Kidney (tissue), 14 donors: Measurements from ENCODE around the gene ARFGAP3. TPM values are rescaled to one million over a fixed set of nuclear protein-coding genes. Genes with fewer than 3 reads are reported as not detected.
"Not testable (repeated sequence)": the region's sequence is repeated elsewhere in the genome, so short reads cannot be mapped to it uniquely, and the experiment has no call there.

ENCODE experiments used
- DNase-seq, 5 donors: peaks; one replicate each; pipeline ENCODE4 v3.0.0-alpha.2; 2013 to 2020
- FAIRE-seq: peaks from 2 replicates; lab custom pipeline; 2012; peaks lifted over from hg19 to GRCh38; lab: Jason Lieb, UNC
- H3K27ac ChIP-seq, 2 donors: one replicate each; pipeline ENCODE4 v1.7.0; 2013; ENCODE audit warnings: low read depth in 2 of 2, low read length in 2 of 2, inconsistent platforms in 1 of 2
- H3K27me3 ChIP-seq: one replicate; pipeline ENCODE4 v1.7.1; 2013; ENCODE audit warnings: low read length, inconsistent platforms; ENCODE audit not compliant: control insufficient read depth, insufficient read depth
- H3K36me3 ChIP-seq, 3 donors: one replicate each; pipeline versions ENCODE4 v1.7.0 to v1.7.1; 2013; ENCODE audit warnings: low read length in 3 of 3, control low read depth in 1 of 3, inconsistent platforms in 1 of 3; ENCODE audit not compliant: insufficient read depth in 3 of 3, control insufficient read depth in 2 of 3
- H3K4me1 ChIP-seq, 3 donors: one replicate each; pipeline versions ENCODE4 v1.7.0 to v1.7.1; 2013; ENCODE audit warnings: low read length in 3 of 3, inconsistent platforms in 1 of 3, low read depth in 1 of 3; ENCODE audit not compliant: control insufficient read depth in 2 of 3, insufficient read depth in 2 of 3
- H3K4me3 ChIP-seq, 3 donors: one replicate each; pipeline versions ENCODE4 v1.7.0 to v1.8.1; 2013; ENCODE audit warnings: low read length in 3 of 3, control low read depth in 1 of 3, inconsistent platforms in 1 of 3
- H3K9ac ChIP-seq, 3 donors: one replicate each; pipeline versions ENCODE4 v1.7.0 to v1.7.1; 2013; ENCODE audit warnings: low read length in 3 of 3, control low read depth in 1 of 3, inconsistent platforms in 1 of 3
- H3K9me3 ChIP-seq, 3 donors: one replicate each; pipeline versions ENCODE4 v1.7.0 to v1.7.1; 2013; ENCODE audit warnings: low read length in 3 of 3, control low read depth in 1 of 3, inconsistent platforms in 1 of 3; ENCODE audit not compliant: control insufficient read depth in 2 of 3, insufficient read depth in 1 of 3
- intact Hi-C: fragments of 100-400 bp; cut with DNase I; formaldehyde crosslinking; loops from one replicate; pipeline ENCODE4 v1.11.1; 2022
- polyA plus RNA-seq: library from polyadenylated mRNA; stranded (reverse); fragments of 350-450 nt; fragmentation: Illumina TruSeq; extraction: RNeasy Lipid Tissue Mini Kit (QIAGEN cat#74804); gene quantifications from one replicate; pipeline ENCODE4 v1.2.3, GENCODE V29; 2014; ENCODE audit warnings: low read depth, low replicate concordance; ENCODE audit not compliant: insufficient read depth
- total RNA-seq: library from RNA; stranded (reverse); fragmentation: NEBNext Ultra II Directional; extraction: Animal tissue kit (Norgen Biotek cat#: 25700); gene quantifications from one replicate; pipeline ENCODE4 v1.2.1, GENCODE V29; 2021
- TF ChIP-seq, protein P1 (sequence below): IDR thresholded peaks from 3 replicates; pipeline ENCODE4 v1.5.1; 2012; ENCODE audit warnings: mild to moderate bottlenecking, moderate library complexity, borderline replicate concordance; ENCODE audit not compliant: insufficient read depth; ENCODE audit errors: extremely low read depth
- donor health status: control.
- donor health status: control.
- donor health status: control.
- donor health status: control.
- donor health status: control.
- donor health status: DM: yes; HTN: yes; CAD: no.
- donor health status: Normal renal cell carcinoma (clear cell type).

ARFGAP3 gene
- total and polyA plus RNA-seq, 2 donors from 2014 or later, result 29.9 to 97.3 TPM

DNA sequence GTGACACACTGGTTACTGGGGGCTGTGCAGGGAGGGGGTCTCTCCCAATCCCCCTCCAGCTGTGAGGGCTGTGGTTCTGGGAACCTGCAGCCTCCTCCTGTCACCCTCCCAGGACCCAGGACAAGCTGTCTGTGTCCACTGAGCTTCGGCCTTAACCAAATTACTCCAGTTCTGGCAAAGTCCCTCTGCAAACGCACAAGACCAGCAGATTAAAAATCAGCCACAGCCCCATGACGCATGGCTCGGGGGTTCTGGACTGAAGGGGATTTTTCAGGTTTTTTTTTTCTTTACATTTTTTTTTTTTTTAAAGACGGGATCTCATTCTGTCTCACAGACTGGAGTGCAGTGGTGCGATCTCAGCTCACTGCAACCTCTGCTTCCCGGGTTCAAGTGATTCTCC lies 104.2 kb downstream of the ARFGAP3 start:
- H3K9me3 ChIP-seq, result no peaks in the 10 kb centered on the region
- H3K9ac ChIP-seq, result no peak overlapping the region
- no peak for FAIRE-seq
- no peaks in the 10 kb centered on the region for H3K27me3 ChIP-seq
- intact Hi-C loops, result no loop called here
- DNase-seq, result no peak
- H3K4me1 ChIP-seq, result peaks cover 0 to 6% (median 0%) of the 10 kb centered on the region in 3 donors
- no peak overlapping the region for H3K4me3 ChIP-seq
- no peak overlapping the region for H3K27ac ChIP-seq
- H3K36me3 ChIP-seq, result no peaks in the 10 kb centered on the region
- TF ChIP-seq, protein P1, sequence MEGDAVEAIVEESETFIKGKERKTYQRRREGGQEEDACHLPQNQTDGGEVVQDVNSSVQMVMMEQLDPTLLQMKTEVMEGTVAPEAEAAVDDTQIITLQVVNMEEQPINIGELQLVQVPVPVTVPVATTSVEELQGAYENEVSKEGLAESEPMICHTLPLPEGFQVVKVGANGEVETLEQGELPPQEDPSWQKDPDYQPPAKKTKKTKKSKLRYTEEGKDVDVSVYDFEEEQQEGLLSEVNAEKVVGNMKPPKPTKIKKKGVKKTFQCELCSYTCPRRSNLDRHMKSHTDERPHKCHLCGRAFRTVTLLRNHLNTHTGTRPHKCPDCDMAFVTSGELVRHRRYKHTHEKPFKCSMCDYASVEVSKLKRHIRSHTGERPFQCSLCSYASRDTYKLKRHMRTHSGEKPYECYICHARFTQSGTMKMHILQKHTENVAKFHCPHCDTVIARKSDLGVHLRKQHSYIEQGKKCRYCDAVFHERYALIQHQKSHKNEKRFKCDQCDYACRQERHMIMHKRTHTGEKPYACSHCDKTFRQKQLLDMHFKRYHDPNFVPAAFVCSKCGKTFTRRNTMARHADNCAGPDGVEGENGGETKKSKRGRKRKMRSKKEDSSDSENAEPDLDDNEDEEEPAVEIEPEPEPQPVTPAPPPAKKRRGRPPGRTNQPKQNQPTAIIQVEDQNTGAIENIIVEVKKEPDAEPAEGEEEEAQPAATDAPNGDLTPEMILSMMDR, result no peak

DNA sequence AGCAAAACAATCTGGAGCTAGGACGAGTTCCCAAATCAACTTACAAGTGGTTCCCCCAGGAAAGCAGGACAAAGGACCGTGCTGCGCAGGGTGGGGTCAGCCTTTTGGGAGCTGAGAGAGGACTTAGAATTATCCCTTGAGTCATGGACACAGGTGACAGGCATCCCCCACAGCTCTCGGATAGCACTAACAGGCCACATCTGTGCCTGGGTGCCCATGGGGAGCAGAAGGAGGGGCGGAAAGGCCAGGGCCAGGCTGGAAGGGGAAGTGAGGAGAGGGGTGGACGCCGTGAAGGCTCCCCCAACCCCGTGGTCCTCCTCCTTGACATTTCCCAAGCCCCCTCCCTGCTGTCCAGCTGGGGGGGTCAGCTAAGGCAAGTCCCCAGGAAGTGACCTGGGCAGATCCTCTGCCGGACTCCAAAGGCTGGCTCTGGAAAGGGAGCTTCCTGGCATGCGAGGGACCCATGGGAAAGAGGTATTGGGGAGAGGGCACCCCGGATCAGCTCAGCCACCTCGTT lies 104.8 kb downstream of the ARFGAP3 start:
- Histone ChIP-seq H3K4me1 (peaks cover 0 to 6% (median 0%) of the 10 kb centered on the region in 3 donors), H3K27me3 (no peaks in the 10 kb centered on the region), H3K4me3 (no peak overlapping the region), H3K9me3 (no peaks in the 10 kb centered on the region), H3K9ac (peak overlapping the region in 1 of 3 donors; percentile 26), H3K36me3 (no peaks in the 10 kb centered on the region), H3K27ac (no peak overlapping the region)
- FAIRE-seq, result no peak
- intact Hi-C loops, result no loop called here
- DNase-seq, result no peak
- TF ChIP-seq, protein P1, result no peak

DNA sequence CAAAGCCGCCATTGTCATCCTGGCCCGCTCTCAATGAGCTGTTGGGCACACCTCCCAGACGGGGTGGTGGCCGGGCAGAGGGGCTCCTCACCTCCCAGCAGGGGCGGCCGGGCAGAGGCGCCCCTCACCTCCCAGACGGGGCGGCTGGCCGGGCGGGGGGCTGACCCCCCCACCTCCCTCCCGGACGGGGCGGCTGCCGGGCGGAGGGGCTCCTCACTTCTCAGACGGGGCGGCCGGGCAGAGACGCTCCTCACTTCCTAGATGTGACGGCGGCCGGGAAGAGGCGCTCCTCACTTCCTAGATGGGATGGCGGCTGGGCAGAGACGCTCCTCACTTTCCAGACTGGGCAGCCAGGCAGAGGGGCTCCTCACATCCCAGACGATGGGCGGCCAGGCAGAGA lies 106.7 kb downstream of the ARFGAP3 start:
- intact Hi-C loops, FAIRE-seq, H3K9ac ChIP-seq, H3K4me3 ChIP-seq, H3K27ac ChIP-seq, H3K36me3 ChIP-seq, DNase-seq, H3K27me3 ChIP-seq, H3K4me1 ChIP-seq, H3K9me3 ChIP-seq: not testable (repeated sequence)

DNA sequence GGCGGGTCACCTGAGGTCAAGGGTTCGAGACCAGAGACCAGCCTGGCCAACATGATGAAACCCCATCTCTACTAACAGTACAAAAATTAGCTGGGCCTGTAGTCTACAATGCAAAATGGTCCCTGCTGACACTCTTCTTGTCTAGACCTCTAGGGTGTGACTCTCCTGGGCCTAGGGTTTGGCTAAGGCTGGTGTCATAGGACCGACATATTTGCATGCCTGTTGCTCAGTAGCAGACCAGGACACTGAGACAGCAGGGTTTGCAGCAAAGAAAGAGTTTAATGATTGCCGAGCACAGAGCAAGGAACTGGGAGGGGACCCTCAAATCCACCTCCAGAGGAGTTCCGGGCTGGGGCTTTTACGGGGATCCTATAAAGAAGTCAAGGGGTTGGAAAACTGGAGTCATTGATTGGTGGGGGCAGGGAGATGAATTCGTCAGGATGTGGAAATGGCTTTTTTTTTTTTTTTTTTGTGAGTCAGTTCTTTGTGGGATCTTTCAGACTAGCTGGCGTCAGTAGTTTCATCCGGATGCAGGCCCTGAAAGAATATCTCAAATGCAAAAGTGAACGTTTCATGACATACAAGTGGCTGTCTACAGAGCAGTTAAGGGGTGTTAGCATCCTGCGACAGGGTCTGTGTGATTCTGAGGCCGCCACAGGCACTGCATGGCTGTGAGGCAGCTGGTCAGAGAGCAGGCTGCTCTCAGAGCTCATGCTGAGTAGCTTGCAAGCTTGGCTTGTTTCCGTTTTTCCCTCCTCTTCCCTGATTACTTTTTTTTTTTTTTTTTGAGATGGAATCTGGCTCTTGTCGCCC lies 109.2 kb downstream of the ARFGAP3 start:
- no peaks in the 10 kb centered on the region for H3K27me3 ChIP-seq
- H3K9me3 ChIP-seq, result no peaks in the 10 kb centered on the region
- TF ChIP-seq, protein P1, result no peak
- no peak overlapping the region for H3K9ac ChIP-seq
- H3K27ac ChIP-seq, result peak overlapping the region in 1 of 2 donors; percentile 45
- intact Hi-C loops, result no loop called here
- H3K36me3 ChIP-seq, result no peaks in the 10 kb centered on the region
- H3K4me1 ChIP-seq, result peaks cover 0 to 6% (median 0%) of the 10 kb centered on the region in 3 donors
- H3K4me3 ChIP-seq, result no peak overlapping the region
- peak in 1 of 5 donors; percentile 34 for DNase-seq
- FAIRE-seq, result no peak
